SK-N-MC (cell line): ENCODE measurements around the gene SNAI1.

Experiments
- DNase-seq: peaks from one replicate; pipeline ENCODE4 v3.0.0-alpha.2; 2011; ENCODE audit warnings: low read depth, low spot score
- H3K27ac ChIP-seq: fragments of 200-600 bp; sonication (generic); 2 replicates; pipeline ENCODE4 v1.5.1; 2016; ENCODE audit warnings: mixed run types
- H3K36me3 ChIP-seq: fragments of 200-600 bp; sonication (generic); 2 replicates; pipeline ENCODE4 v1.6.1; 2017; ENCODE audit warnings: antibody characterized with exemption, low read length, mixed read lengths; ENCODE audit not compliant: insufficient read depth
- H3K4me3 ChIP-seq: fragments of 200-600 bp; sonication (generic); 2 replicates; pipeline ENCODE4 v1.5.1; 2016
- H3K9ac ChIP-seq: fragments of 200-600 bp; sonication (generic); 2 replicates; pipeline ENCODE4 v1.8.0; 2017; ENCODE audit warnings: mixed run types, mixed read lengths; ENCODE audit not compliant: insufficient read length
- H3K9me3 ChIP-seq: fragments of 200-600 bp; sonication (generic); 2 replicates; pipeline ENCODE4 v1.6.1; 2017; ENCODE audit warnings: low read depth, mild to moderate bottlenecking, antibody characterized with exemption, low read length, moderate library complexity, mixed read lengths
- EZH2 ChIP-seq: fragments of 200-600 bp; sonication (generic); IDR thresholded peaks from one replicate; pipeline ENCODE4 v1.6.1; 2017; ENCODE audit warnings: antibody characterized with exemption
- FOXP2 ChIP-seq: optimal IDR thresholded peaks from 2 replicates; pipeline ENCODE3; 2011; ENCODE audit warnings: mild to moderate bottlenecking, moderate library complexity; ENCODE audit not compliant: insufficient read depth; ENCODE audit errors: extremely low read length, control extremely low read depth
- POLR2AphosphoS5 ChIP-seq: IDR thresholded peaks from 2 replicates; pipeline ENCODE4 v1.6.1; 2012; ENCODE audit warnings: mild to moderate bottlenecking, low read depth, low read length, borderline replicate concordance

SNAI1 gene

GRCh38 chr20:50032955-50033666 is 50.3 kb downstream of the SNAI1 start:
- H3K36me3 ChIP-seq, result no peaks in the 10 kb centered on the region
- TF ChIP-seq FOXP2 (no peak), EZH2 (no peak), POLR2AphosphoS5 (no peak)
- no peak overlapping the region for H3K9ac ChIP-seq
- DNase-seq, result no peak
- no peak overlapping the region for H3K4me3 ChIP-seq
- H3K9me3 ChIP-seq, result no peaks in the 10 kb centered on the region
- H3K27ac ChIP-seq, result no peak overlapping the region

- no peak overlapping the region for H3K27ac ChIP-seq
- no peaks in the 10 kb centered on the region for H3K36me3 ChIP-seq
- no peak for TF ChIP-seq FOXP2
- TF ChIP-seq POLR2AphosphoS5, result no peak
- H3K4me3 ChIP-seq, result no peak overlapping the region
- DNase-seq, result no peak
- H3K9me3 ChIP-seq, result no peaks in the 10 kb centered on the region
- H3K9ac ChIP-seq, result no peak overlapping the region
Measured at GRCh38 chr20:50034567-50035180, 51.9 kb downstream of the SNAI1 start.

GRCh38 chr20:50036703-50037102 is 53.9 kb downstream of the SNAI1 start:
- DNase-seq, result no peak

DNA sequence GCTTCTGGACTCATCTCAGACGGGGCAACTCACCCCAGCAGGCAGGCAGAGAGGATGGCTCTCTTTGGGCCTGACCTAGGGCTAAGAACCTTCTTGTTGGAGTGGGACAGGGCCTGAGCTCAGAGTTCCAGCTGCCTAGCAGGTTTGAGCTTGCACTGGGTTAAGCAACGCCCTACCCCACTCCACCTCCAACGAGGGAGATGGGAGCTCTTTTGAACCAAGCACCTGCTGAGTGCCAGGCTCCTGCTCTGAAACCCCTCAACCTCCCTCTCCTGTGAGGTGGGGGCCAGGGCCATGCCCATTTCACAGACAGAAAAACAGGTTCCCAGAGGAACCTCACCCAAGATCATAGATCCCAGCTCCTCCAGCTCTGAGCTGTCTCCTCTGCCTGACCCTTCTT is 54.3 kb downstream of the SNAI1 start:
- no peak for DNase-seq
- Histone ChIP-seq H3K36me3 (no peaks in the 10 kb centered on the region), H3K9me3 (no peaks in the 10 kb centered on the region), H3K27ac (no peak overlapping the region), H3K4me3 (no peak overlapping the region), H3K9ac (no peak overlapping the region)
- TF ChIP-seq EZH2, result no peak
- TF ChIP-seq POLR2AphosphoS5, result no peak

More at GRCh38 chr20:50036703-50037102, 53.9 kb downstream of the SNAI1 start:
- Histone ChIP-seq H3K4me3 (no peak overlapping the region), H3K9ac (no peak overlapping the region), H3K9me3 (no peaks in the 10 kb centered on the region), H3K27ac (no peak overlapping the region), H3K36me3 (no peaks in the 10 kb centered on the region)
- no peak for TF ChIP-seq POLR2AphosphoS5
- TF ChIP-seq EZH2, result no peak
- TF ChIP-seq FOXP2, result no peak

GRCh38 chr20:50037575-50037974 is 54.8 kb downstream of the SNAI1 start:
- no peak for DNase-seq
- Histone ChIP-seq H3K9me3 (no peaks in the 10 kb centered on the region), H3K4me3 (no peak overlapping the region), H3K9ac (no peak overlapping the region), H3K36me3 (no peaks in the 10 kb centered on the region), H3K27ac (no peak overlapping the region)
- TF ChIP-seq FOXP2 (no peak), POLR2AphosphoS5 (no peak), EZH2 (no peak)

- H3K4me3 ChIP-seq, result no peak overlapping the region
- H3K9ac ChIP-seq, result no peak overlapping the region
- no peak overlapping the region for H3K27ac ChIP-seq
- H3K9me3 ChIP-seq, result no peaks in the 10 kb centered on the region
- TF ChIP-seq EZH2, result no peak
- TF ChIP-seq POLR2AphosphoS5, result no peak
- TF ChIP-seq FOXP2, result no peak
- H3K36me3 ChIP-seq, result no peaks in the 10 kb centered on the region
- no peak for DNase-seq
Measured at GRCh38 chr20:50038169-50038568, 55.4 kb downstream of the SNAI1 start.
